Measurements from ENCODE around the gene RPE. TPM values are rescaled to one million over a fixed set of nuclear protein-coding genes. Genes with fewer than 3 reads are reported as not detected.

Gene RPE
- total RNA-seq, 1 donor, result 68.0 TPM

DNA sequence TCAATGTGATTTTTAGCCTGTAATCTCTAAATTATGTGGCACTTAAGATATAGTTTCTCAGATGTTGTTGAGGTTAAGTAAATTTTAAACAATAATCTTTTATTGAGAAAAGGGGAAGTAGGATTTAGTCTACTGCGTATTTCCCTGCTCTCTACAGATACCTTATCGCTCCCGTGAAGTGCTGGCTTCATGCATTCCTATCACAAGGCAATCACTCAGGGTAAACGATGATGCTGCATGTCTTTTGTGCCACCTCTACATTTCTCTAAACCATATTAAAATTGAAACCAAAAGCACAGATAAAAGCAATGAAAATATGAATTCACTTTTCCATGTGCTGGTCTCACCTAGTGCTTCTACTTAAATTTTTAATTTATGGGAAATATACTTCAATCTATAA, 14.4 kb upstream of the RPE start:
- Histone ChIP-seq H3K4me3 (ENCODE audit: insufficient read depth, low read length) (no peak overlapping the region), H3K27me3 (ENCODE audit: insufficient read depth, low read length) (peaks cover 2% of the 10 kb centered on the region), H3K79me2 (ENCODE audit: insufficient read depth, low read length) (no peaks in the 10 kb centered on the region), H3K36me3 (ENCODE audit: insufficient read depth, low read length) (no peaks in the 10 kb centered on the region), H3K4me1 (ENCODE audit: insufficient read depth, low read length) (no peaks in the 10 kb centered on the region), H3K9me3 (ENCODE audit: low read depth, low read length) (no peaks in the 10 kb centered on the region), H2AFZ (ENCODE audit: low read length) (no peak overlapping the region), H4K20me1 (ENCODE audit: insufficient read depth, low read length) (no peaks in the 10 kb centered on the region), H3K4me2 (ENCODE audit: insufficient read depth, low read length) (no peak overlapping the region), H3K27ac (ENCODE audit: low read depth, low read length) (no peak overlapping the region)
- no peak for DNase-seq (ENCODE audit: insufficient read length, low spot score, missing footprints)
- TF ChIP-seq, protein P1, sequence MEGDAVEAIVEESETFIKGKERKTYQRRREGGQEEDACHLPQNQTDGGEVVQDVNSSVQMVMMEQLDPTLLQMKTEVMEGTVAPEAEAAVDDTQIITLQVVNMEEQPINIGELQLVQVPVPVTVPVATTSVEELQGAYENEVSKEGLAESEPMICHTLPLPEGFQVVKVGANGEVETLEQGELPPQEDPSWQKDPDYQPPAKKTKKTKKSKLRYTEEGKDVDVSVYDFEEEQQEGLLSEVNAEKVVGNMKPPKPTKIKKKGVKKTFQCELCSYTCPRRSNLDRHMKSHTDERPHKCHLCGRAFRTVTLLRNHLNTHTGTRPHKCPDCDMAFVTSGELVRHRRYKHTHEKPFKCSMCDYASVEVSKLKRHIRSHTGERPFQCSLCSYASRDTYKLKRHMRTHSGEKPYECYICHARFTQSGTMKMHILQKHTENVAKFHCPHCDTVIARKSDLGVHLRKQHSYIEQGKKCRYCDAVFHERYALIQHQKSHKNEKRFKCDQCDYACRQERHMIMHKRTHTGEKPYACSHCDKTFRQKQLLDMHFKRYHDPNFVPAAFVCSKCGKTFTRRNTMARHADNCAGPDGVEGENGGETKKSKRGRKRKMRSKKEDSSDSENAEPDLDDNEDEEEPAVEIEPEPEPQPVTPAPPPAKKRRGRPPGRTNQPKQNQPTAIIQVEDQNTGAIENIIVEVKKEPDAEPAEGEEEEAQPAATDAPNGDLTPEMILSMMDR (IDR thresholded peaks at IDR 0.05; ENCODE audit: extremely low read depth, low read depth, low read length), result no peak

DNA sequence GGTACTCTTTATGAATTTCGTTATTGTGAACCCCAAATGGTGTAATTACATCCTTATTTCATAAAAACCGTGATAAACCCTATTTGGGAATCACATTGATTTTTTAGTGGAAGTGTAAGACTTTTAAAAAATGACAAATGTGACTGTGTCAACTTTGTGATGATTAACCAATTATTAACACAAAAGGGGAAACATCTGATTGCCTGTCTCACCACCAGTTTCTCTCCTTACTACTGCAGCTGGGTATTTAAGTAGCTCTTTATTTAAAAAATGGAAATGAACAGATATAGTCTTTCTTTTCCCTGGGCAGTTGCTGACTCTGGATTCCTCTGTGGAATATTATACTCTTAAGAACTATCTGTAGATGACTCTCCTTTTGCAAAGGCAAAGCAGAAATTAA, 11.6 kb upstream of the RPE start:
- TF ChIP-seq, protein P1 (IDR thresholded peaks at IDR 0.05; ENCODE audit: extremely low read depth, low read depth, low read length), result no peak
- H3K4me2 ChIP-seq (ENCODE audit: insufficient read depth, low read length), result no peak overlapping the region
- no peaks in the 10 kb centered on the region for H3K4me1 ChIP-seq (ENCODE audit: insufficient read depth, low read length)
- no peak overlapping the region for H3K4me3 ChIP-seq (ENCODE audit: insufficient read depth, low read length)
- no peak for DNase-seq (ENCODE audit: insufficient read length, low spot score, missing footprints)
- no peaks in the 10 kb centered on the region for H4K20me1 ChIP-seq (ENCODE audit: insufficient read depth, low read length)
- H3K27ac ChIP-seq (ENCODE audit: low read depth, low read length), result no peak overlapping the region
- H3K27me3 ChIP-seq (ENCODE audit: insufficient read depth, low read length), result no peaks in the 10 kb centered on the region
- H3K36me3 ChIP-seq (ENCODE audit: insufficient read depth, low read length), result no peaks in the 10 kb centered on the region
- no peaks in the 10 kb centered on the region for H3K79me2 ChIP-seq (ENCODE audit: insufficient read depth, low read length)
- no peak overlapping the region for H2AFZ ChIP-seq (ENCODE audit: low read length)
- H3K9me3 ChIP-seq (ENCODE audit: low read depth, low read length), result no peaks in the 10 kb centered on the region

DNA sequence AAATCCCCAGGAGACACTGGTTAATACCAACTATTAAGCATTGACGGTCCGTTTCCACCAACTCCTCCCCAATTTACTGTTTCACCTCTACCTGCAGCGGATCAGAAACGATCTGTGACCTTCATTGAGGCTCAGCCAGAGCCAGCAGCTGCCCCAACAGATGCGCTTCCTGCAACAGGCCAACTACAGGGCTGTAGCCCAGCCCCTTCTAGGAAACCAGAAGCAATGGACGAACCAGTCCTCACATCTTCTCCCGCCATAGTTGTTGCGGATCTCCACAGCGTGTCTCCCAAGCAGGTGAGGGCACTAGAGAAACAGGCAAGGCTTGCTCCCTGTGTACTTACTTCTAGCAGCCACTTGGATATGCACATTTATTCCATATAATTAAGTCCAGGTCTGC, 8.5 kb upstream of the RPE start:
- Histone ChIP-seq H3K27ac (ENCODE audit: low read depth, low read length) (no peak overlapping the region), H3K27me3 (ENCODE audit: insufficient read depth, low read length) (no peaks in the 10 kb centered on the region), H3K79me2 (ENCODE audit: insufficient read depth, low read length) (no peaks in the 10 kb centered on the region), H2AFZ (ENCODE audit: low read length) (no peak overlapping the region), H3K4me3 (ENCODE audit: insufficient read depth, low read length) (no peak overlapping the region), H3K4me2 (ENCODE audit: insufficient read depth, low read length) (no peak overlapping the region), H3K9me3 (ENCODE audit: low read depth, low read length) (no peaks in the 10 kb centered on the region), H3K4me1 (ENCODE audit: insufficient read depth, low read length) (no peaks in the 10 kb centered on the region), H4K20me1 (ENCODE audit: insufficient read depth, low read length) (no peaks in the 10 kb centered on the region), H3K36me3 (ENCODE audit: insufficient read depth, low read length) (no peaks in the 10 kb centered on the region)
- TF ChIP-seq, protein P1 (IDR thresholded peaks at IDR 0.05; ENCODE audit: extremely low read depth, low read depth, low read length), result no peak
- DNase-seq (ENCODE audit: insufficient read length, low spot score, missing footprints), result no peak

DNA sequence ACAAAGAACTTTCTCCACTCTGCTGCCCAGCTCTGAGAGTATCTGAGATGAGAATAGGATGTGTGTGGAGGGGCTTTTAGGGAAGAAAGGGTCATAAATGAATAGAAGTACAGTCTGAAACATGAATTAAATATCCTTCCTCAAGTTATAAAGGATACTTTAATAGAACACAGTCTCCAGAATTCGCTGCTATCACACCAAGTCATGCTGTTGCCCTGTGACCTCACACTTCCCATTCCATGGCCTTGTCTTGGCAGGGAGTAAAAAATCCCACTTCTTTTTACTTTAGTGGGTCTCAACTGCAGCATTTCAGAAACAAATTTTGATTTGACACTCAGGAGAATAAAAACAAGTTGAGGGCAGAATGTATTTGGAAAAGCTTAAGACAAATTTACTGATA, 3.8 kb upstream of the RPE start:
- H3K4me1 ChIP-seq (ENCODE audit: insufficient read depth, low read length), result peaks cover 11% of the 10 kb centered on the region
- DNase-seq (ENCODE audit: insufficient read length, low spot score, missing footprints), result no peak
- peaks cover 12% of the 10 kb centered on the region for H3K79me2 ChIP-seq (ENCODE audit: insufficient read depth, low read length)
- H3K27ac ChIP-seq (ENCODE audit: low read depth, low read length), result no peak overlapping the region
- H3K9me3 ChIP-seq (ENCODE audit: low read depth, low read length), result no peaks in the 10 kb centered on the region
- H4K20me1 ChIP-seq (ENCODE audit: insufficient read depth, low read length), result no peaks in the 10 kb centered on the region
- no peaks in the 10 kb centered on the region for H3K36me3 ChIP-seq (ENCODE audit: insufficient read depth, low read length)
- H2AFZ ChIP-seq (ENCODE audit: low read length), result peak overlapping the region; percentile 12
- H3K4me2 ChIP-seq (ENCODE audit: insufficient read depth, low read length), result no peak overlapping the region
- no peaks in the 10 kb centered on the region for H3K27me3 ChIP-seq (ENCODE audit: insufficient read depth, low read length)
- TF ChIP-seq, protein P1 (IDR thresholded peaks at IDR 0.05; ENCODE audit: extremely low read depth, low read depth, low read length), result no peak
- no peak overlapping the region for H3K4me3 ChIP-seq (ENCODE audit: insufficient read depth, low read length)
